Measurements from ENCODE around the gene FLT1.

Gene FLT1

DNA sequence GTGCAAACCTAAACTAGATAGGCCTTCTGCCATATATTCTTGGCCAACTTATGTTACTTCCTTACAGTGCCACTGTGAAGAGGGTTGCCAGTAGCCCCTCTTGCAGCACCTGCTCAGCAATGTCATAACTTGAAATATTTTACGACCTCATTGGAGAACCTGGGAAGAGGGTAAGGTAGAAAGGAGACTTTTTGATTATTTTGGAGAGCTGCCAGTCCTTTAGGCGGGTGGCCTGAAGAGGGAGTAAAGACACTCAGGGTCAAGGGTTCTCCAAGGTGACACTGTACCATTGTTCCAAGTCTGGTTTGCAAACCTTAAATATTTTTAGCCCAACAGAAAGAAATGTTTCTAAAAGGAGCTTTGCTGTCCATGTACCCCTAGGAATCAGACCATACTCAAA, 118.3 kb downstream of the FLT1 start:
- DNase-seq, result no peak

DNA sequence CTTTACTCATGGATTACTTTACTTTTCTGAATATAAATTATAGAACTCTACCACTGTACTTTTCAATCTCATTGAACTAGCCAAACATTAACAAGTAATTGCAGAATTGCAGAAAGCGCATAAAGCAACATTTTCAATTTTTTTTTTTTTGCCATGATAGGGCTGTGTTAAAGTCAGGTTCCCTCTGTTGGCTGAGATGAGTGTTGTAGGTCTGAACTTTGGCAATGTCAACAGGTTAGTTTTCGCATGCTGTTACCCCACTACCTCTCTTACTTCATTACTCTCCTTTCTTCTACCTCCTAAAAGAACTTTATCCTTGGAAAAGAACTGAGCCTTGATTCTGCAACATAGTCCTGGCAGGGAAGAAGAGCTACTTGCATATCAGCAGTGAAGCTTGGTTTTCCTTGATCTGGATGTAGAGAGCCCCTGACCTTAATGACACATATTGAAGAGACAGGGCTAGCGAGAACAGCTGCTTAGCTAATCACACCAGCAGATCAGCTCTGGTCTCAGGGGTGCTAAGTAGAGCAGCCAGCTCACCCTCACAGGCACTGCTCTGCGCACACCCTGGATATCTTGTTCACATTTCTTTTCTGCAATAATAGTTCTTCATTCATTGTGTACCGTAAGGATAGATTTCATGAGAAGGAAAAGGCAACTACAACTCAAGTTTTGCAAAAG, 119.5 kb downstream of the FLT1 start:
- DNase-seq, result no peak

DNA sequence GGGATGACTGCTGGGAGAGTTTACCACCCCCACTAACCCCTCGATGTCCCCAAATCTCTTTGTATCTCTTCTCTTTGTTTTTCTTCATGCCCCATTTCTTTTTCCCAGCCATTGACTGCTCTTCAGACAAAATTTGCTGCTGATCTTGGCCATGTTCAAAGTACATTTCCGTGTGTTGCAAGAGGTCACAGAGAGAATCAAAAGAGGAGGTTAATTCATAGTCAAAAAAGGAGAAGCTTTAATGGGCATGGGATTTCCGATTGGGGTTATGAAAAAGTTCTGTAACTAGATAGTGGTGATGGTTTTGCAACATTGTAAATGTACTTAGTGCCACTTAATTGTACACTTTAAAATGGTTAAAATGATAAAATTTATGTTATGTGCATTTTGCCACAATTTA, 121.1 kb downstream of the FLT1 start:
- no peak for DNase-seq

DNA sequence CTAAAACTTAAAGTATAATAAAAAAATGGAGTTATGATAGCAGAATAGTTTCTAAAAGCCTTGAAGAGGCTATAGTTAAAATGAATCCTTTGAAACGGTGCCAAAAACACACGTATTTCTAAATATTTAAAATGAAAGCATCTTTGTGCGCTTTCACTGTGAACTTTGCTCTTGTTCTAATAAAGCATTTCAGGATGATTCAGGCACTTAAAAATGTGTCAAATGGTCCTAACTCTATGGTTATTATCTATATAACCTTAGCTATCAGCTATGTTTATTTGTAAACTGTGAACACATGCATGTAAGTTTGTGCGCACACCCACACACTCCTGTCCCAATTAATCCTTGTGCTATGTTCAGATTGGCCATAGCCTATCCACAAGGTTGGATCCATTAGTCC, 124.5 kb downstream of the FLT1 start:
- DNase-seq, result no peak

DNA sequence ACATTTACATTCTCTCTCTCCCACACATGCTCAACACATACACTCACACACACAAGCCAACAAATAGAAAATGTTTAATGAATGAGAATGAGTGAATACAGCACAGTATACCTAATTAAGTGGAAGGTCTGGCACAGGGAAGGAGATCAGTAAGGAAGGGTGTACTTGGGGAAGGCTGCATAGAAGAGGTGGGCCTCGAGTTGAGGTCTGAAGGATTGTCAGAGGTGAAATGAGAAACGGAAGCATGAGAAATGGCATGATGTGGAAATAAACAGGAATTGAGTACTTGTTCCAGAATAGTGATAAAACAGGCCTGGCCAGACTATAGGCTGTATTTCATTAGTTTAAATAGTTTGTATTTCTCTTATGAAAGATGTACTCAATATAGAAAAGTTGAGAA, 136.2 kb downstream of the FLT1 start:
- DNase-seq, result no peak

DNA sequence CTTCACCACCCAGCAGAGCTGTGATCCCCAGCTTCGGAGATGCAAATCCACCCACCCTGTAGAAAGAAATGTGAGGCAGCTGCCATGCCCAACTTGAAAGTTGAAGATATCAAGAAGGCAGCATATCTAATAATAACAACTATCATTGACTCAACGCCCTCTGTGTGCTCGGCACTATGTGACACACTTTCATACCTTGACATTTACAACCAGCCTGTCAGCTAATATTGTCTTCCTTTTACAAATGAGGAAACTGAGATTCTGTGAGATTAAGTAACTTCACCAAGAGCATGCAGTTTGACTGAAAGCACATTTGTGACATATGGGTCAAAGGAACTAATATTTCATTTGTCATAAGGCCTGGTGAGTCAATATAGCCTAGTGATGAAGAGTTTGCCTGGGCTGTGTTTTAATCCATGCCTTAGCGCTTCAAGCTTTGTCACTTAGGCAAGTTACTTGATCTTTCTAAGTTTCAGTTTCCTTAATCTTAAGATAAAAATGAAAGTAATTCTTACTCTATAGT, 137.0 kb downstream of the FLT1 start:
- DNase-seq, result no peak

DNA sequence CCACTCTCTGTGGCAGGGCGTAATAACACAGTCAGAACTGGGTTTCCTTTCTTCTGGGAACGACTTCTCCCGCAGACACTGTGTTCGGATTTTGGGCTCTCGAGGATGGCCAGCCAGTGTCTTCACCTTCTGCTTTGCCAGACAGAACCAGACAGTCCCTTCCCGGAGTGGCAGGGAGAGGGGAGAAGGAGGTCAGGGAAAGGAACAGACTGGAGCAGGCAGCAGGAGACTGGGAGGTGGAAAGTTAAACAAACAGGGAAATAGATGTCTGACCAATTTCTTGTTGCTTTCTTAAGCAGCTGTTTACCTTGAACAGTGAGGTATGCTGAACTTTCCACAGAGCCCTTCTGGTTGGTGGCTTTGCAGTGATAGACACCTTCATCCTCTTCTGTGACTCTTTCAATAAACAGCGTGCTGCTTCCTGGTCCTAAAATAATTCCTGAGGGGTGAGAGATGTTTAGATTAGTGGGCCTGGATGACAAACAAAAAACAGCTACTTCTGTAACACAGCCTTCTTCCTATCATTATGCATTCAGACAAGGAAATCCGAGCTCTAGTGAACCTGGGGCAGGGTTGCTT, 137.6 kb downstream of the FLT1 start:
- no peak for DNase-seq

DNA sequence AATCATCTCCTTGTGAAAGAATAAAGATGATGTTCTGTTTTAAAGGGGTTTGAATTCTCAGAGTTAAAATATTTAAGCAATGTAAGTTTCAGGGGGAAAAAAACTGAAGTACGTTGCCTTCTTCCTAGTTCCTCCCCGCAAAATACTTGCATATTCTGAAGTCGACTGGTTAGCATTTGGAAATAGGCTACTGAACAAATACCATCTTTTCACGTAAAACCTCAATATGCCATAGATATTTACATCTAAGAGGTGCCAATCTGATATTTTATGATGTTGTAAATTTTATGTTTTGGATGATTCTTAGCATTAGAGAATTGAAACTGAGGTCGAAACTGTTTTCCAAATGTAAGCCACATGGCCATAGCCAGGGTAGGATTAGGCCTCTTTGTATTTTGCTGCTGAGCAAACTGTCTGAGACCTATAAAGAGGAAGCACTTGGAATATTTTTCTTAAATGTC, 138.3 kb downstream of the FLT1 start:
- no peak for DNase-seq

DNA sequence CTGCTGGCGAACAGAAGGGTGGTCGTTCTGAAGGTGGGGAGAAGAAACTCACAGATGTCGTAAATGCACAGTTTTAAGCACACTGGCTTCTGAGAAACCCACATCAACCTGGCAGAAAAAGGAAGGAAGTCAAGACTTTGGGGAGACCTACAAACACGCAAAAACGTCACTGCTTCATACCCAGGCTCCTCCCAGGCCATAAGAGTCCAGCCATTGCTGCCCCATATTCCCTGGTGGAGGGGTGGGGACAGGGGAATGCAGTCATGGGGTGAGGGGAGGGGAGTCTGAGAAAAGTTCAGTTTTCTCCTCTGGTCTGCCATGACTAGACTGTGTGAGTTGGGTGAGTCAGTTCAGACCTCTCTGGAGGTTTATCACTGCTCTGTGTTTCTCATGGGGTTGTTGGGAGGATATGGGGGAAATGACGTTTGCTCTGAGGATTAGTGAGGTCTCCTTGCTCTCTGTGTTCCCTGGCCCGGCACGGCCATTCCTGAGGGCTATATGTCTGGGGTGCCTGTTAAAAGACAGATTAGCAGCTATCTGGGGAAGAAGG, 139.0 kb downstream of the FLT1 start:
- DNase-seq, result peak; percentile 19

DNA sequence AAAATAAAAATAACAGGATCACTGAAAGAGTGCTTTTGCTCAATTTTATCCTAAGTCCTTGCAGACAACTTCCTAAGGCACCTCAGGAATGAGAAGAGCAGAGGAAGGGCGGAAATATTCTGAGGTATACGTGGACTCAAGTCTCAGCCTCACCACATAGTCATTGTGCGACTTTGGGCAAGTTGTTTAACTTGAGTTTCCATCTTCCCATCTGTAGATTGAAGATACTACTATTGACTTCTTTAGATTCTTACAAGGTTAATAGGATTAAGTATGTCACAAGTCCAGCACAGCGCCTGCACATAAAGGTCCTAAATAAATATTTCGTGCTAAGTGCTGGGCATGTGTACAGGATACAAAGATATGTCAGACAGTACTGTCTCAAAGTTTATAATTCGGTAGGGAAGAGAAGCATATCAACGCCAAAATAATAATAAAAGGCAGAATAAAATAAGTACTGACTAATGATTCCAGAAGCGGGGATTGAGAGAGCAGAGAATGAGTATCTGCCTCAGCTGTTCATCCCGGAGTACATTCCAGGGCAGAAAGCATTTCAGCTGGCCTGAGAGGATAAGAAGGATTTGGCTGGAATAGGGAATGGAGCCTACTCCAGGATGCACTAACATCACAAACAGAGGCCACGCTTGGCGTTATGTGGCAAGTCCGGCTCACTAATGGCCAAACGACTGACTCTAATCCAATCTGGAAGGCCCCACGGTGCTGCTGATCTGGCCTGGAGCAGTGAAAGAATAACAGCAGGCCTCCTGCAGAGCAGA, 139.7 kb downstream of the FLT1 start:
- DNase-seq, result no peak

DNA sequence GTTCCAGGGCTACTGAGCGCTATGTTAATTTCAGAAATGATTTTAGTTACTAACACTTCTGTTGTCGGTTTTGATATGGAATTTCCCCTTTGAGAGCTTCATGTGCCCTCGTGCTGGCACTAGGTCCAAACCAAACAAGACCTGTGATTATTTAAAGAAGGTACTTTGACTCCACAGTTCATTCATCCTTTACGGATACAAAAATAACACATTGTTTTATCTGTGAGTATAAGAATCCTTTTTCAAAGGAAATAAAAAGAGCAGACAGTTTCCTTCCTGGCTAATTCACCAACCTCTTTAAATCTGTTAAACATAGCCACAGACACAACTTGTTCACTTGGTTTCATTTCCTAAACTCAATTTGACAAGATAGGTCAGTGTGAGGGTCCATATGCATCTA, 141.2 kb downstream of the FLT1 start:
- no peak for DNase-seq

DNA sequence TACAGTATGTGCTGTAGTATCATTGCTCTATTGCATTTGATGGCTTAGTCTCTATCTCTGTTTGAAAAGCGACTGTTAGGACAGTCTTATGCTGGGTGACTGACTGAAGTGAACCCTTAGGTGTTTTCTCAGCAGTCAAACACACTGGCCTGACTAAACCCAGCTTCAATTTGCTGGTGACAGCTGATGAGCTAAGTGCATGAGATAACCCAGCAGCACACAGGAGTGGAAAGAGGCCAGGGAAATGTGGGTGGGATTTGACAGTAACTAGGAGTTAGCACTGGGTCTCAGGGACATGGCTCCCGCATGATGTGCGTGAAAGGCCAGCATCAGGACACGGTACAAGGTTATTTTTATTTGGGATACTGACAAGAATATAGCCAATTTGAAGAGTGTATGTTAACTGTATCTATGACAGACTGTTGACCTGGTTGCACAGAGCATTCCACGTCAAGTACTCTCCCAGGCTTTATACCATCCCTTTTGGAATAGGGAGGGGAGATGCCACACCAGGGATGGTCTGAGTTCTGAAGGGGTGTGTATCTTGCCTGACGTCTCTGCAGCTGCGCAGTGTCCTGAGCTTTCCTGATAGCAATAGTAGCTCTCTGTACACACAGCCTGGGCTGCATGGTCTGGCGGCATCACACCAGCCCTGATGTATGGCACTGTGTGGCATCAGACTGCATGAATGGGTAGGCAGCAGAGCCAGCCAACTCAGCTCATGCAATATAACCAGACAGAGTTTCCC, 144.8 kb downstream of the FLT1 start:
- no peak for DNase-seq

DNA sequence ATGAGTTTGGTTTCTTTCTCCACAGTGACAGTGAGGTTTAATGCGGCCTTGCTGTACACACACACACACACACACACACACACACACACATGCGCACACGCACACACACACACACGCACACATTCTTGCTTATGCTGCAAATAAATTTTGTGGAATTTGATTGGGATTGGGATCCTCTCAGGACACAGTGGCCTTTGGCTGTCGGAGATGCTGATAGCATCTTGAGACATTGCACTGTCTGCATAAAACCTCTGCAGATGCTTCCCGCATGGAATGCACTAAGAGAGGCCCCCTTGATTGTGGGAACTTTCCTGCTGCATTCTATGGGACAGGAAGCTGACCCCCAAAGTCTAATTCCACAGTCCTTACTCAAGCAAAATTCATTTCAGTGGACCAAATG, 145.6 kb downstream of the FLT1 start:
- DNase-seq, result no peak

DNA sequence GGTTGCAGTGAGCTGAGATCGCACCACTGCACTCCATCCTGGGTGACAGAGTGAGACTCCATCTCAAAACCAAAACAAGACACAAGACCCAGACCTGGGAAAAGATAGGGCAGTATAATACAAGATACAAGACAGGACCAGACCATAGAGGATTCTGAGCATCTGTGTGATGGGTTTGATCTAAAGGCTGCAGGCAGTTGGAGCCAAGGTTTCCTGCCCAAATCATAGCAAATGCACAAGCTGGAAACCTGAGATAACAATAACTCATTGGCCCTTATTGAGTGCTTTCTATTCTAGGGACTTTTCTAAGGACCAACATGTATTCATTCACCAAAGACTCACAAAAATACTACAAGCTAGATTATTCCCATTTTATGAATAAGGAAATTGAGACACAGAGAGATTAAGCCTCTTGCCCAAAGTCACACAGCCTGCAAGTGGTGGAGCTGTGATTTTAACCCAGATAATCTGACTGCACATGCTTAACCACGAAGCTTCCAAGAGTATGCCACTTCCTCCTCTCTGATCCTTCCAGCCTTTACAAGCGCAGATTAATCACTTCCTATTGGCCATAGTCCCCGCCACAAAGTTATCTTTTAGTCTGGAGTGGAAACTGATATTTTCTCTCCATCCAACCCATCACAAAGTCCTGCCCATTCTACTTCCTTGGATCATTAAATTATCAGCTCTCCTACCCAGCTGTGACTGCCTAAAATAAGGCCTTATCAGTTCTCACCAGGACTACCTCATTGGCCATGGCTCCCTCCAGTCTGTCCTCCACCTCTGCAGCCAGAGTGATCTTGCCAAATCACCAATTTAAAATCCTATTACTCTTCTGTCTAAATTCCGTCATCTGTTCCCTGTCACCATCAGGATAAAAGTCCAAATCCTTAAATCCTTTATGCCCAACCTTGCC, 147.2 kb downstream of the FLT1 start:
- DNase-seq, result no peak

DNA sequence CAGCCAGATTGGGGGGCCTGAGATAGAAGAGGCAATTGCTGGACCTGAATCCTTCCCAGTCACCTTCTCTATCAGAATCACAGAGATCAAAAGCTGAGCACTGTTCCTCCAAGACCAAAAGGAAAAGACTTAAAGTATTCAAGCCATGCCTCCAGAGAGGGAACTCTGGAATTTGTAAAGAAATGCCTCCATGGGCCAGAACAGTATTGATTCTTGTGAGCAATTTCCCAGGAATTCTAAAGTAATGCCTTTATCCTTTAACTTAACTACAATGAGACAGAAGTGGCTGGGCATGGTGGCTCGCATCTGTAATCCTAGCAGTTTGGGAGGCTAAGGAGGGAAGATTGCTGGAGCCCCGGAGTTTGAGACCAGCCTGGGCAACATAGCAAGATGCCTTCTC, 148.8 kb downstream of the FLT1 start:
- no peak for DNase-seq

DNA sequence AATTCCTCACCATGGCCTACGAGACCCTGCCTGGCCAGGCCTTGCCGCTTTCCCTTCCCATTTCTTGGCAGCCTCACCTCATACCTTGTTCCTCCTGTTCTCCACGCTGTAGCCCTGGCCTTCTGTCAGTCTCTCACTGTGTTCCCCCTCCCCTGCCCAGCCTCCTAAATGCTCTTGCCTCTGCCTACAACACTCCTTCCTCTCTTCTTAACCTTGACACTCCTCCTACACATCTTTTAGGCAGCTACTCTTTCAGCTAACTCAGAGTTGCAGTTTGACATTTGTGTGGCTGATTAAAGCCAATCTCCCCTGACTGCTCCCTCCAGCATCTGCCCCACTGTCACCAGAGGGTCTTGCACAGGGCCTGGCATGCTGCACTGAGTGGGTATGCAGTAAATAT, 150.8 kb downstream of the FLT1 start:
- DNase-seq, result no peak

DNA sequence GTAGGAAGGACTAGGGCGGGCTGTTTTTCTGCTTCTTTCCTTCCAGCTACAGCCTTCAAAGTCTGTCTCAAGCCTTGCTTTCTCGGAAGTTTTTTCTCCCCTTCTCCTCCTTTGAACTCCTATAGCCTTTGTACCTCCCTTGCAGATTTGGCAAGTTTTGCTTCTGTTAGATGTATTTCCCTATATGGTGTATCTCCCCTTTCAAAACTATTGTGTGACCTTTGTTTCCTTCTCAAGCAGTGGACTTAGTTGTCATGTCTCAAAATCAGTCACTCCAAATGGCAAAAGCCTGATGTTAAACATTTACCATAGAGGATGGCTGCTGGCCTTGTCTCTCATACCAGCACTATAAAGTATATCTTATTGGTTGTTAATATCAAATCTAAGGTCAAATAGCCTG, 152.7 kb downstream of the FLT1 start:
- DNase-seq, result no peak

DNA sequence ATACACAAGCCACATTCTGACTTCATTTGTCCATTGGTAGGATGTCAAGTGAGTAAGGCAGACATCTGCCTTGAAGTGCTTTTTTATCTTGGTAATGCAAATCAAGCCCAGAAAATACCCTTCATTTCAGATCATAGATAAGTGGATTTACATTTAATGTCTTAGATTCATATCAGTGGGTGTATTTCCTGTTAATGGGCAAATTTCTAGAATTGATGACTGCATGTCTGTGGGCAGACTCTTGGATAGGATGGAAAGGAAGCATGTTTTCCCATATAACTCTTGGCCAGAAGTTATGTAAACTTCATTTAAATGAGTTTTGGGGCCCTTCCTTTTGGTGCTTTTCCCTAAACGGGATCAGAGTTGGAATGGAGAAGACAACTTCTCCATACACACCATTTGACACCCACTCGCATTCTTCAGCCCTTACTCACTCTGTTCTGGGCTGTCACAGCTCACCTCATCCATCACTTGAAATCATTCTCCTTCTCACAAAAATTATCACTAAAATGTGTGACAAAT, 154.6 kb downstream of the FLT1 start:
- DNase-seq, result no peak

DNA sequence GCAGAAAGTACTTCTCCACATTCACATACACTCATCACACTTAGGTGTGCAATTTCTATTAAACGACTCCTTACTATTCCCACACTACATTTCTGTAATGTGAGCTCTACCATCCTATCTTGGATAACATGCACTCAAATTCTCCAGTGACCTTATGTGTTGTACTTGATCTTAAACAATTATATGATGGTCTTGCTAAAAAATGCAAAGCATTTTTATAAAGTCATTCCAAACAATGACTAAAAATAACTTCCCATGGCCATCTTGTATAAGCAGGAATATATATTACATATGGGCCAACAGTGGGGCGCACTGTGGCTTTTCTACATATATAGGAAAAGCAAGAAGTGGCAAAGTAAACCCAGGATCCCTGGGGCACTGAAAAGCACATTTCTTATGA, 155.5 kb downstream of the FLT1 start:
- DNase-seq, result no peak

DNA sequence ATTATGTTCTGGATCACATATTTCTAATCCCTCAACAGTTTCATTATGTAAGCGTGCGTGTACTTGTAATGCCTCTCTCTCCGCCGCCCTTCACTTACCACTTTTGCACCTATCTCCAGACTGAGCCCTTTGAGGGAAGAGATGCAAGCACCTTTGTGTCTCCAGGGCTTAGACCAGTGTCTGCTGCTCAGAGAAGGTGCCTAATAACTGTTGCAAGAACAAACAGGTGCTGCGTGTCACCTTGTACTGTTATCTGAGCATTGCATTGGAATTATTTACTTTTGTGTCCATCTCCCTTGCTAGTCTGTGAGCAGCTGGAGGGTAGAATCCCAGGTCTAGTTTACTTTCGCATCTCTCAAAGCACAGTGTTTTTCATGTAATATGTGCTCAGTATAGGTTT, 156.2 kb downstream of the FLT1 start:
- no peak for DNase-seq

DNA sequence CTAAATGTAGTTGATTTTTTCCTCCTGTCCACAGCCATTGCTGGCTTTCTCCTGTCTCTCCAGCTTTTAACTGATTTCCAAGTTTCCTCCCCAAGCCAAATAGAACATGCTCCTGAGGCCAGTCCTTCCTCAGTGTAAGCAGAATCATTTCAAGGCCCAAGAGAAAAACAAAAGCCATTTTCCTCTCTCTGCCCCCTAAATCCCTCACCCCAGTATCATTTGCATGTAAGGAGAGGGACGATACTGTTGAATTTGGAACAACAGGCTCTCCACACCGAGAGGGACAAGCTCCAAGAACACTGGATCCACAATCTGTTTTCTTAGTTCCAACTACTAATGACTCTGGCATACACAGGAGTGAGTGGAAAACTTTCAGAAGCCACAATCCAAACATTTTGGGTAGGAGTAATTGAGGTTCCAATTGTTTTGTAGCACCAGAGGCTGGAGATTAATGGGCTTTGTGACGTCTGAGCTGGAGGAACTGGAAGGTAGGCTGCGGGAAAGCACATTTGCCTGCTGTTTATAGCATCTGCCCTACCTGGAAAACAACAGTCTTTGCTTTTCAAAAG, 156.8 kb downstream of the FLT1 start:
- no peak for DNase-seq

Measured in CD4-positive, alpha-beta T cell treated with Interleukin-15 for 1 hour (primary cell).